SK-N-MC (cell line): ENCODE results near the gene SCN3B.

Experiments used
- DNase-seq: peaks from one replicate; pipeline ENCODE4 v3.0.0-alpha.2; 2011; ENCODE audit warnings: low read depth, low spot score
- H3K27ac ChIP-seq: fragments of 200-600 bp; sonication (generic); 2 replicates; pipeline ENCODE4 v1.5.1; 2016; ENCODE audit warnings: mixed run types
- H3K36me3 ChIP-seq: fragments of 200-600 bp; sonication (generic); 2 replicates; pipeline ENCODE4 v1.6.1; 2017; ENCODE audit warnings: antibody characterized with exemption, low read length, mixed read lengths; ENCODE audit not compliant: insufficient read depth
- H3K4me3 ChIP-seq: fragments of 200-600 bp; sonication (generic); 2 replicates; pipeline ENCODE4 v1.5.1; 2016
- H3K9ac ChIP-seq: fragments of 200-600 bp; sonication (generic); 2 replicates; pipeline ENCODE4 v1.8.0; 2017; ENCODE audit warnings: mixed run types, mixed read lengths; ENCODE audit not compliant: insufficient read length
- H3K9me3 ChIP-seq: fragments of 200-600 bp; sonication (generic); 2 replicates; pipeline ENCODE4 v1.6.1; 2017; ENCODE audit warnings: low read depth, mild to moderate bottlenecking, antibody characterized with exemption, low read length, moderate library complexity, mixed read lengths
- EZH2 ChIP-seq: fragments of 200-600 bp; sonication (generic); IDR thresholded peaks from one replicate; pipeline ENCODE4 v1.6.1; 2017; ENCODE audit warnings: antibody characterized with exemption
- FOXP2 ChIP-seq: optimal IDR thresholded peaks from 2 replicates; pipeline ENCODE3; 2011; ENCODE audit warnings: mild to moderate bottlenecking, moderate library complexity; ENCODE audit not compliant: insufficient read depth; ENCODE audit errors: extremely low read length, control extremely low read depth
- POLR2AphosphoS5 ChIP-seq: IDR thresholded peaks from 2 replicates; pipeline ENCODE4 v1.6.1; 2012; ENCODE audit warnings: mild to moderate bottlenecking, low read depth, low read length, borderline replicate concordance

SCN3B gene, protein sequence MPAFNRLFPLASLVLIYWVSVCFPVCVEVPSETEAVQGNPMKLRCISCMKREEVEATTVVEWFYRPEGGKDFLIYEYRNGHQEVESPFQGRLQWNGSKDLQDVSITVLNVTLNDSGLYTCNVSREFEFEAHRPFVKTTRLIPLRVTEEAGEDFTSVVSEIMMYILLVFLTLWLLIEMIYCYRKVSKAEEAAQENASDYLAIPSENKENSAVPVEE

DNA sequence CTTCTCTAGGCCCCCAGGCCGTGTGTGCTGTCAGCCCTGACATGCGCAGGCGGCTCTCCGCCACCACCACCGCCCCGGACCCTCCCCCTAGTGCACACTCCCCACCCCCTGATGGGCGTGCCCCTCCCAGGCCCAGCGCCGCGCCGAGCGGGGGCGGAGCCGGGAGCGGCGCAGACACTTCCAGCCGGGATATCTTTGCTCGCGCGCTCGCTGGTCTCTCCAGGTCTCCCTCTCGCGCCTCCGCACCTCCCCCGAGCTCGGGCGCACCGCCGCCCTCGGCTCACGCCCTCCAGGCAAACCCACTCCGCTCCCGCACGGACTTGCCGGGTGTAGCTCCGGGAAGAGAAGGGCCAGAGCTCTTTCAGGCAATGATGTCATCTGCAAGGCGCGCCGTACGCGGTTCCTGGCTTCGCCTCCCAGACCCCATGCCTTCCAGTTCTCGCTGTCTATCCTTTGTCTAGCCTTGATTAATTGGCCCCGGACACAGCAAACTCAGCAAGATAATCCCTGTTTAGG, at the start of gene SCN3B:
SCN3B (minus strand) TSS at position 59 of the 516 bp plus-strand sequence. CDS start 823 bp downstream, outside the sequence.
- no peaks in the 10 kb centered on the region for H3K9me3 ChIP-seq
- no peak within 1 kb of the TSS for H3K27ac ChIP-seq
- H3K9ac ChIP-seq = no peak within 1 kb of the TSS
- TF ChIP-seq FOXP2 (peak; percentile 24), EZH2 (no peak)
- no peak for DNase-seq
- no peaks in the 10 kb centered on the region for H3K36me3 ChIP-seq
- peak within 1 kb of the TSS; percentile 82 for H3K4me3 ChIP-seq

DNA sequence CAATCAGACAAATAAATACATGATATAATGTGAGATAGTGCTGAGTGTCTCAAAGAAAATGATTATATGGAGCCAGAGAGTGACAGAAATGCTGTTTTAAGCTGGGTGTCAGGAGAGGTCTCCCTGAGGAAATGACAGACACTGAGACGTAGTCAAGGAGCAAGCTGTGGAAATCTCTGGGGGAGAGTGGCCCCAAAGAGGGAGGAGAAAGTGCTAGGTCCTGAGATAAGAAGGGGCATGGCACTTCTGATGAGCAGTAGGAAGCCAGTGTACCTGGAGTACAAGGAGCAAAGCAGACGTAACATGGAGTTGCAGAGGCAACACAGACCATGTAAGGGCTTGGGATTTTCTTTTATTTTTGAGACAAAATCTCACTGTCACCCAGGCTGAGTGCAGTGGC, 48.3 kb upstream of the SCN3B start:
- Histone ChIP-seq H3K9me3 (no peaks in the 10 kb centered on the region), H3K4me3 (no peak overlapping the region), H3K27ac (no peak overlapping the region), H3K36me3 (no peaks in the 10 kb centered on the region), H3K9ac (no peak overlapping the region)
- TF ChIP-seq FOXP2 = no peak
- TF ChIP-seq EZH2 = no peak
- TF ChIP-seq POLR2AphosphoS5 = no peak
- no peak for DNase-seq

DNA sequence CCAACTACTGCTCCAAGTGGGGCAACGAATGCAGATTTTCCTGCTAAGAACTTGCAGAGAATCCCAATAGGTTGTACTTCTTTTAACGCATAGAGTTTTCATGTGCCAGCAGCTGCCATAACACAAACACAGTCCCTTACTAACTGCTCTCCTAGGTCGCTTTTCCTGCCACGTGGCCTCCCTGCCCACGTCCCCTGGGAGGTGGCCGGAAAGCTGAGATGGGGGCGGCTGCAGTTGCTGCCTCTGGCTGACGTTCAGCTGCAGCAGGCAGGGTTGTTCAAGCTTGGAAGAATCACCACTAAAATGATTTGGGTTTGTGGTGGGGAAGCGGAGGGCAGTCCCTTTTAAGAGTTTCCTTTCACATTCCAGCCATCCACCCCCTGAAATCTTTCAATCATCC, 47.7 kb upstream of the SCN3B start:
- H3K36me3 ChIP-seq = no peaks in the 10 kb centered on the region
- no peak overlapping the region for H3K9ac ChIP-seq
- no peak for DNase-seq
- H3K9me3 ChIP-seq = no peaks in the 10 kb centered on the region
- no peak overlapping the region for H3K27ac ChIP-seq
- H3K4me3 ChIP-seq = no peak overlapping the region
- TF ChIP-seq POLR2AphosphoS5 (no peak), FOXP2 (no peak), EZH2 (no peak)

DNA sequence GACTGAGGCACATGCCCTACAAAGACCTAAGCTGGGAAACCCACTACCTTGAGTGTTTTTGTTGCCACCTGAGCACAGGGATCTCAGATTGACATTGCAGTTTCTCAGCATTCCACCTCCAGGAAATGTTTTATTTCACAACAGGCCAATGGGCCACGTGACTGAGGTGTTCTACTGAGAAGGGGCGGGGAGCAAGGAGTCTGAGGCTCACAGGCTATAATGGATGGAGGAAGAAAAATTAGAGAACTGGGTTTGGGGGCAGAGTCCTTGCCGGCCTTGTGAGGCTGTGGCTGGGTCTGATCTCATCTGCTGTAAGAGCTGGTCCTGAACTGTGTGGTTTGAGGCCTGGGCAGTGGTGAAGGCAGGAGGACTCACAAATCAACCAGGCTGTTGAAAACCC, 46.3 kb upstream of the SCN3B start:
- no peaks in the 10 kb centered on the region for H3K36me3 ChIP-seq
- H3K27ac ChIP-seq = no peak overlapping the region
- H3K9me3 ChIP-seq = no peaks in the 10 kb centered on the region
- no peak overlapping the region for H3K9ac ChIP-seq
- TF ChIP-seq FOXP2 (no peak), POLR2AphosphoS5 (no peak)
- DNase-seq = no peak
- no peak overlapping the region for H3K4me3 ChIP-seq

DNA sequence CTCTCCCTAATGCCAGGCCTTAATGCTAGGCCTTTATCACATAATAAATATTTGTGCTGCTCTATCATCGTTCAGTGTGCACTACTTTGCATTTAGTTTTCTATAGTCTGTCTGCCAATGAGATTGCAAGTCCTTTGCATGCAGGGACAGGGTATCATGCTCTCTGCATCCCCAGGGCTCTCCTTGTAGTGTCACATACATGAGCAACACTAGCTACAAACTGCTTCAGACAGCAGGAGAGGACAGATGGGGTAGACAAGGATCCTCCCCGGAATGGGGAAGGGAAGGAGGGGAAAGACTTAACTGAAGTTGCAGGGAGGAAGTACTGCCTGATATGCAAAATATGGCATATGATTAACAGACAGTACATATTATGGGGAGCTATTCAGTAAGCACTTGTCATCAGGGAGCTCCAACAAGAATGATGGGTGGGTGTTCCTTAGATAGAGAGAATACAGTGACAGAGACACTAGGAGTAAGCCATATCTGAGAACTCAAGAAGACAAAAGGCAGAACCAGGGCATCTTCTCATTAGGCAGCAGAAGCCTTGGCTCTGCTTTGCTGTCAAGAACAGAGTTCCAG, 44.2 kb upstream of the SCN3B start:
- no peaks in the 10 kb centered on the region for H3K36me3 ChIP-seq
- no peak for TF ChIP-seq EZH2
- no peak for TF ChIP-seq FOXP2
- TF ChIP-seq POLR2AphosphoS5 = no peak
- H3K9ac ChIP-seq = no peak overlapping the region
- no peaks in the 10 kb centered on the region for H3K9me3 ChIP-seq
- no peak overlapping the region for H3K27ac ChIP-seq
- DNase-seq = no peak
- H3K4me3 ChIP-seq = no peak overlapping the region

DNA sequence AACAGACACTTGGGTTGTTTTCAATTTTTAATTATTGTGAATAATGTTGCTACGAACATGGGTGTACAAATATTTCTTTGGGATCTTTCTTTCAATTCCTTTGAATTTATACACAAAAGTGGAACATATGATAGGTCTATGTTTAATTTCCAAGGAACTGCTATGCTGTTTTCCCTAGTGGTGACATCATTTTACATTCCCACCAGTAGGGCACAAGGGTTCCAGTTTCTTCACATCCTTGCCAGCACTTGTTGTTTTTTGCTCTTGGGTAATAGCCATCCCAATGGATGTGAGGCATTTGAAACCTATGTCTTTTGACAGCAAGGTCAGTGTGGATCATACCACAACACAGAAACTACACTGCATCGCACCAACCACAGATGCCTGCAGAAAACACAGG, 41.8 kb upstream of the SCN3B start:
- TF ChIP-seq FOXP2 = no peak
- TF ChIP-seq POLR2AphosphoS5 = no peak
- H3K4me3 ChIP-seq = no peak overlapping the region
- no peak overlapping the region for H3K9ac ChIP-seq
- no peak for DNase-seq
- no peaks in the 10 kb centered on the region for H3K9me3 ChIP-seq
- H3K36me3 ChIP-seq = no peaks in the 10 kb centered on the region
- no peak overlapping the region for H3K27ac ChIP-seq

DNA sequence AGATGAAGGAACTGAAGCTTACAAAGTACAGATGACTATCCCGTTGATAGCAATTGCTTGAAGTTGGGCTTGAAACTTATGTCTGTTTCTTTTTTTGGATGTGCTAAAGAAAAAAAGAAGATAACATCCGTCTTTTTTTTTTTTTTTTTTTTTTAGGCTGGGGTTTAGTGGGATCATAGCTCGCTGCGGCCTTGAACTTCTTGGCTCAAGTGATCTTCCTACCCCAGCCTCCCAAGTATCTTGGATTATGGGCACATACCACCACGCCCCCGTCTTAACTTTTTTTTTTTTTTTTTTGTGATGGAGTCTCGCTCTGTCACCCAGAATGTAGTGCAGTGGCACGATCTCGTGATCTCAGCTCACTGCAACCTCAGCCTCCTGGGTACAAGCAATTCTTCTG, 40.8 kb upstream of the SCN3B start:
- H3K36me3 ChIP-seq = no peaks in the 10 kb centered on the region
- no peaks in the 10 kb centered on the region for H3K9me3 ChIP-seq
- no peak overlapping the region for H3K27ac ChIP-seq
- no peak for DNase-seq
- TF ChIP-seq FOXP2 (no peak), EZH2 (no peak), POLR2AphosphoS5 (no peak)
- no peak overlapping the region for H3K4me3 ChIP-seq
- H3K9ac ChIP-seq = no peak overlapping the region

DNA sequence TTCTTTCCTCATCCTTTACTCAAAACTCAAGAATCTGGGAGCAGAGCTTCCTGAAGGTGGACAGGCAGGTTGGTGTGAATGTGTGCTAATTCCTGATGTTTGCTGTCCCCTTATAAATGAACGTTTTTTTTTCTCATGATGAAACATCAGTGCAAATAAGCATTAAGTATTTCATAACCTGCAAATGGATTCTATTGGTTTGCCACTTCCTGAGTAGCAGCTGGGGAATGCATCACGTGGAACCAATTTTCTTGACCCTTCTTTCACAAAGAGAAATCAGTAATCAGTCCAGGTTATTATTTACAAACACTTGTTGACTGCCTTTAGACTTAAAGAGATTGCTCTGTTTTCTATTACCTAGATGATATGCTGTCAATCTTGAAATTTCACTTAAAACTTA, 40.1 kb upstream of the SCN3B start:
- Histone ChIP-seq H3K36me3 (no peaks in the 10 kb centered on the region), H3K27ac (no peak overlapping the region), H3K9me3 (no peaks in the 10 kb centered on the region), H3K9ac (no peak overlapping the region), H3K4me3 (no peak overlapping the region; the same call in 1 of the 2 replicates)
- no peak for TF ChIP-seq FOXP2
- no peak for TF ChIP-seq POLR2AphosphoS5
- TF ChIP-seq EZH2 = no peak
- DNase-seq = no peak

DNA sequence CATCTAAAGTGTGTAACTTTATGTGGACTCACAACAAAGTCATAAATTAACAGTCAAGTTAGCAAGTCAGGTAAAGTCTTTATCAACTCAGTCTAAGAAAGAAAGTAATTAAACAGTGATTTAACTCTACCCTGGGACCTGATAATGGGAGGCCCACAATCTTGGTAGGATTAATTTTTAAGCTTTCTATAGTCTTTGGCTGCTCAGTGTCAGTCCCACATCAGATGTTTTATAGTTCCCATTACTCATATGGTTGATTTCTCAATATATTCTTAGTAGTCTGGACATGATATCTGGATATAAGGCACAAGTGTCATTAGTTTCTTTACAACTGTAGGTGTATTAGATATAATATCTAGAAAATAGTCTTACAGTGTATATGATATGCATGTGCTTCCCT, 38.5 kb upstream of the SCN3B start:
- Histone ChIP-seq H3K27ac (no peak overlapping the region), H3K9ac (no peak overlapping the region), H3K36me3 (no peaks in the 10 kb centered on the region), H3K9me3 (no peaks in the 10 kb centered on the region), H3K4me3 (no peak overlapping the region)
- DNase-seq = no peak
- no peak for TF ChIP-seq EZH2
- TF ChIP-seq POLR2AphosphoS5 = no peak
- no peak for TF ChIP-seq FOXP2
